ENCODE measurements around the gene LCN1. TPM values are rescaled to one million over a fixed set of nuclear protein-coding genes. Genes with fewer than 3 reads are reported as not detected.
"Not testable (repeated sequence)": the region's sequence is repeated elsewhere in the genome, so short reads cannot be mapped to it uniquely, and the experiment has no call there.

Gene LCN1
- total RNA-seq, 1 donor from 2014 or later, result not detected

DNA sequence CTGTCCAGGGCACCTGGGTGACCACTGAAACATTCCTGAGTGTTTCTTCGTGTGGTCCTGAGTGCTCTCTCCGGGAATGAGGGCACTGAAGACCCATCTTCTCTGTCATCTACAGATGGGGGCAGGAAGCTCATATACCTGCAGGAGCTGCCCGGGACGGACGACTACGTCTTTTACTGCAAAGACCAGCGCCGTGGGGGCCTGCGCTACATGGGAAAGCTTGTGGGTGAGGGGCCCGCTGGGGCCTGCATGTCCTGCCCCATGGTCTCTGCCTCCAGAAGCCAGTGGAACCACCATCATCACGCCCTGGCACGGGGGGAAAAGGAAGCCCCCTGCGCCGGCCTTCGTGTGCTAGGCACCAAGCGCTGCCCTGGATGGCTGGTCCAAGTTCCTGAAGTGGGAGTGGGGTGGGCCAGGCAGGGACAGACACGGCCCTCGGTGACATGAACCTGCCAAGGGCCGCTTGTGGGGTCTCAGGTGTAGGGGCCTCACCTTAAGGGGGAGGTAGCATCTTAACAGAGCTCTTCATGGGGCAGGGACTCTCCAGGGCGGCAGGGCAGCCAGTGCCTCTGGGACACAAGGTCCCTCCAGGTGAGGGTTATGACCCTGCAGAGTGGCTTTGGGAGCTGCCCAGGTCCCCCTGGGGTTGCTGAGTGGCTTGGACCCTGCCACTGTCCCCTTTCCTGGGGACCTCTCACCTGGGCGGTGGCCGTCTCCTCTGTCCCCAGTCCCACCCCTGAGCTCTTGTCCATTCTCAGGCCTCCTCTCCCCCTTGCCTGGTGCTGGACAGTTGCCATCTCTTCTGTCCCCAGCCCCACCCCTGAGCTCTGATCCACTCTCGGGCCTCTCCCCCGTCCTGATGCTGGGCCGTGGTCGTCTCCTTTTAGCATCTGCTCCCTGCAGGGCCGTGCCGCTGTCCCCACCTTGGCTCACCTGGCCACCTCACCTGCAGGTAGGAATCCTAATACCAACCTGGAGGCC is 26.8 kb downstream of the LCN1 start:
- Mint-ChIP-seq H3K27ac (ENCODE audit: unreplicated experiment) (no peak overlapping the region), H3K9me3 (ENCODE audit: unreplicated experiment) (peaks cover 8% of the 10 kb centered on the region), H3K4me3 (ENCODE audit: unreplicated experiment) (no peak overlapping the region), H3K4me1 (ENCODE audit: low read depth, unreplicated experiment) (no peaks in the 10 kb centered on the region), H3K27me3 (ENCODE audit: unreplicated experiment) (peaks cover 6% of the 10 kb centered on the region), H3K36me3 (ENCODE audit: unreplicated experiment) (peaks cover 9% of the 10 kb centered on the region)
- no peak for TF ChIP-seq CTCF (IDR thresholded peaks at IDR 0.05; ENCODE audit: partially characterized antibody, unreplicated experiment)
- no peak for DNase-seq

DNA sequence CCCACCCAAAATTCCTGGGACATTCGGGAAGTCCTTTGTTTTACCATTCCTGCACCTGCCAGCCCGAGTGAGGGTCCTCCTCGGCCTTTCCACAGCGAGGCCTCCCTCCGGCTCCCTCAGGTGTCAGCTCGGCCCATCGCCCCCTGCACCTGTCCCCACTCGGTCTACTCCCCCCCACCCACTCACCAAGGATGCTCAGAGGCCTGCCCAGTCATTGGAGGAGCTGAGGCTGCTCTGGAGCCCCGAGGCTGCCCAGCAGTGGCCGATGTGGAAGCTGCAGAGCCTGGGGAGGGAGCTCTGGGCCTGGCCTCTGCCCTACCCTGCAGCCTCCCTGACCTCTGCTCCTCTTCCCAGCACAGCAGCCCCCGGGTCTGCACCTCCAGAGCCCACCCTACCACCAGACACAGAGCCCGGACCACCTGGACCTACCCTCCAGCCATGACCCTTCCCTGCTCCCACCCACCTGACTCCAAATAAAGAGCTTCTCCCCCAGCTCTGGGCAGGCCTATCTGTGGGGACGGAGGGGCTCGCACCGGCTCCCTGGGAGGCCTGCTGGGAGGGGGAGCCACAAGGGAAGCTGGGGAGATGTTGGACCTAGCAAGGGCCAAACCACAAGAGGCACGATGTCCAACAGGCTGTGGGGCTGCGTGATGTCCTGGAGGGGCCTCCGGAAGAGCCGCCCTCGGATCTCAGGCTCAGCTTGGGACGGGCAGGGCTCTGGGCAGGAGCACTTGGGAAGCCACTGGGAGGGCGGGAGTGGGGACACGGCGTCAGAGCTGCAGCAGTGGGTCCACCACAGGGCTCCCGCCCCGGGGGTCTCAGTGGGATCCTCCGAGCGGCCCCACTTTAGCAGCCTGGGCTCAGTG is 28.5 kb downstream of the LCN1 start:
- not testable (repeated sequence) for DNase-seq; H3K27me3 Mint-ChIP-seq (ENCODE audit: unreplicated experiment); H3K36me3 Mint-ChIP-seq (ENCODE audit: unreplicated experiment); H3K9me3 Mint-ChIP-seq (ENCODE audit: unreplicated experiment); H3K4me1 Mint-ChIP-seq (ENCODE audit: low read depth, unreplicated experiment); H3K27ac Mint-ChIP-seq (ENCODE audit: unreplicated experiment); H3K4me3 Mint-ChIP-seq (ENCODE audit: unreplicated experiment)

DNA sequence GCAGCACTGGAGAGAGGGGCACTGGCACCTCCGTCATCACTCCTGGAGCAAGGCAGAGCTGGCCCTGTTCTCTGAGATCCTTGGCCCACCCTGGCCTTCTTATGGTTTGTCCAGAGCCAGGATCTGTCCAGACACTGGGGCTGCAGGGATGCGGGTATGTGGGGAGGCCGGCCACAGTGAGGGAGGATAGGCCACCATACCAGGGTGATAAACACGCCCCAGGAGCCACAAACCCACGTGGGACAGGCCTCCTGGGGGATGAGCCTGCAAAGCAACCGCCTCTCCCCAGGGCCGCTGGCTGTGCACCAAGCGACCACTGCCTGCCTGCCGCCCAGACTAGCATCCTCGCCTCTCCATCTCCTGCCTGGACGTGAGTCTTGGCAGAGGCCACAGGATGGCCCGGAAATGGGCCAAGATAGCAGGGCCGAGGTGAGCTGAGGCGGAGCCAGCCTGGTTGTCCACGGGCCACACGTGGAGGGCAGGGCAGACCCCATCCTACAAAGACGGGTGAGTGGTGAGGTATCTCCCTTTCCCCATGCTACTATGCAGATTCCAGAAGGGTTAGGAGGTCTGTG is 29.2 kb downstream of the LCN1 start:
- H3K27ac Mint-ChIP-seq (ENCODE audit: unreplicated experiment), result no peak overlapping the region
- TF ChIP-seq CTCF (IDR thresholded peaks at IDR 0.05; ENCODE audit: partially characterized antibody, unreplicated experiment), result no peak
- DNase-seq, result no peak
- H3K4me3 Mint-ChIP-seq (ENCODE audit: unreplicated experiment), result no peak overlapping the region
- H3K4me1 Mint-ChIP-seq (ENCODE audit: low read depth, unreplicated experiment), result no peaks in the 10 kb centered on the region
- H3K27me3 Mint-ChIP-seq (ENCODE audit: unreplicated experiment), result peaks cover 6% of the 10 kb centered on the region
- H3K36me3 Mint-ChIP-seq (ENCODE audit: unreplicated experiment), result peaks cover 4% of the 10 kb centered on the region
- peaks cover 4% of the 10 kb centered on the region for H3K9me3 Mint-ChIP-seq (ENCODE audit: unreplicated experiment)

DNA sequence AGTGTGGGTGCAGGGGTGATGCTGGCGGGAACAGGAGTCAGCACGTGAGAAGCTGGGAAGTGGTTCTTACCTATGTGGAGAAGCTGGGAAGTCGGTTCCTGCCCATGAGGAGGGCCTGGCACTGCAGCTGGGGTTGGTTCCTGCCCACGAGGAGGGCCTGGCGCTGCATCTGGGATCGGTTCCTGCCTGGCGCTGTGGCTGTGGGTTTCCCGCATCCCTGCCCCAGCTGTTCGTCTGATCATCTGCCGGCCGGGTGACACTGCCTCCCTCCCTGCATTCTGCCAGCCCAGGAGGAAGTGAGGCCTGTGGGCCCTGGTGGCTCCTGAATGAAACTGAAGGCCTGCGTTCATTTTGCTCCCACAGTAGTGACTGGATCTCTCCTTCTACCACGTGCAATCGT is 29.8 kb downstream of the LCN1 start:
- TF ChIP-seq CTCF (IDR thresholded peaks at IDR 0.05; ENCODE audit: partially characterized antibody, unreplicated experiment), result no peak

DNA sequence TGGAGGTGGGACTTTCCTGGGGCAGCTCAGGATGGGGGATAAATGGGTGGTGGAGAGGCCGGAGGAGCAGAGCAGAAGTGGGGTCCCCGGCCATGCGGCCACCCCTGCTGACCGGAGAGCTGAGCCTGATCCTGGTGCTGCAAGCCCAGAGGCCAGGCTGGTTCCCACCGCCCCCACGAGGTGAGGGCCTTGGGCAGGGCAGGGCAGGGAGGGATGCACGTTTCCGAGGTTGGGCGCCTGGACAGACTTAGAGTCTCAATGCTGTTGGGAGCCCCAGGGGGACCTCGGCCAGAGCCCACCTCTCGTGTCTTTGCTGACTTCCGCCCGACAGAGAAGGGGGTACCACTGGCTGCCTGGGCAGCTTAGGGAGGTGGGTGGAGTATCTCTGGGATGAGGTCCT is 30.2 kb downstream of the LCN1 start:
- H3K36me3 Mint-ChIP-seq (ENCODE audit: unreplicated experiment), result peaks cover 4% of the 10 kb centered on the region
- DNase-seq, result no peak
- no peaks in the 10 kb centered on the region for H3K4me1 Mint-ChIP-seq (ENCODE audit: low read depth, unreplicated experiment)
- H3K27me3 Mint-ChIP-seq (ENCODE audit: unreplicated experiment), result peaks cover 6% of the 10 kb centered on the region
- H3K27ac Mint-ChIP-seq (ENCODE audit: unreplicated experiment), result no peak overlapping the region
- no peak overlapping the region for H3K4me3 Mint-ChIP-seq (ENCODE audit: unreplicated experiment)
- no peak for TF ChIP-seq CTCF (IDR thresholded peaks at IDR 0.05; ENCODE audit: partially characterized antibody, unreplicated experiment)
- H3K9me3 Mint-ChIP-seq (ENCODE audit: unreplicated experiment), result peaks cover 4% of the 10 kb centered on the region

More for the DNA sequence above, 29.8 kb downstream of the LCN1 start:
- Mint-ChIP-seq H3K4me1 (ENCODE audit: low read depth, unreplicated experiment) (no peaks in the 10 kb centered on the region), H3K27me3 (ENCODE audit: unreplicated experiment) (peaks cover 6% of the 10 kb centered on the region), H3K27ac (ENCODE audit: unreplicated experiment) (no peak overlapping the region), H3K36me3 (ENCODE audit: unreplicated experiment) (peaks cover 4% of the 10 kb centered on the region), H3K4me3 (ENCODE audit: unreplicated experiment) (peak overlapping the region; percentile 34), H3K9me3 (ENCODE audit: unreplicated experiment) (peaks cover 4% of the 10 kb centered on the region)
- no peak for DNase-seq
